NCI-H1694 treated with DMSO at 0.1 percent for 48 hours (cell line): ENCODE data around the gene GFER.

Source experiments
- DNase-seq: peaks from one replicate; lab custom pipeline; 2025; lab: John Stamatoyannopoulos, UW

The GFER gene

DNA sequence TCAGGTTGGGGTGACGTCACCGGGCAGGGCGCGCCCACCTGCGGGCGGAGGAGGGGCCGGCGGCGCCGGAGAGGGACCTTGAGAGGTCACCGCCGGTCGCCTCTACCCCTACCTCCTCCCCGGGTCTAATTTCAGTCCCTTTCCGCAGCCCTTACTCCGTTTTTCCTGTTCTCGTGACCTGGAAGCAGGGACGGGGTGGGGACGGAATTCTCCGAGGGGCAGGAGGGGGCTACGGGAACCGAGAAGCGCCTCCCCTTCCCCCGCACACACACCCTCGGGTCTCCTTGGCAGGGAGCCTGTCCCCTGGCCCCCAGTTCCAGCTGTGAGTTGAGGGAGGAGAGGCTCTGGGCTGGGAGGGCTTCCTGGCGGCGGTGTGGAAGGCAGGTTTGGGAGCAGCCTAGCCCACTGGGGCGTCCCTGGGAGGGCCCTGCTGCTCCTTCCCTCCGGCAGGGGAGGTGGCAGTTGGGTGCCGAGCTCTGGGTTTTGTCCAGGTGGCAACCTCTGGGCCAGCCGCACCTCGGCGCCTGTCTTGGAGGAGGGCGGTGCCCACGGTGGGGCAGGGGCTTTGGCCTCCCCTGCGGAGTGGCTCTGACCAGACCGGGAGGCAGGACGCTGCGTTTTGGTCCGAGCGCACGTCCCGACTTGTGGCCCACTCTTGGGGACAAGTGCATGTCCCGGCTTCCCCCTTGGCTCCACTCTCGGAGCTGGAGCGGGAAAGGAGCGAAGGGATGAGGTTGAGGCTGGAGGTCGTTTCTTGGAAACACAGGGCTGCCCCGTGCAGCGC lies 6.5 kb downstream of the GFER start:
- DNase-seq, result no peak

DNA sequence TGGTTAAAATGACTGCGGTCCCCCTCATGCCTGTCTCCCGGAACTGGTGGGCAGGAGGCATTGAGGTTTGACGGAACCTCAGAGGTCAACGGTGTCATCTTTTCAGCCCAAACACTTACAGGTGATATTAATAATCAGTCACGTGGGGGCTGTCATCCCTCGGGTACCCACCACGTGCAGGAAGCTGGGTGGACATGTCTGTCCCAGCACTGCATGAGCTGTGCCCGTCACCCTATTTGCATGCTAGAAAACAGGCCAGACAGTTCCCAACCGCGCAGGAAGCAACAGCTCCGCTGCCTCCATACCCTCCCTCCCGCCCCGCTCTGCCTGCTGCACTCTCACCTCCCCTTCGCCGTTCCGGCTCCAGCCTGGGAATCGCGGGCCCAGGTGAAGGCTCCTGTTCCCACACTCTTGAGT lies 7.2 kb downstream of the GFER start:
- no peak for DNase-seq

DNA sequence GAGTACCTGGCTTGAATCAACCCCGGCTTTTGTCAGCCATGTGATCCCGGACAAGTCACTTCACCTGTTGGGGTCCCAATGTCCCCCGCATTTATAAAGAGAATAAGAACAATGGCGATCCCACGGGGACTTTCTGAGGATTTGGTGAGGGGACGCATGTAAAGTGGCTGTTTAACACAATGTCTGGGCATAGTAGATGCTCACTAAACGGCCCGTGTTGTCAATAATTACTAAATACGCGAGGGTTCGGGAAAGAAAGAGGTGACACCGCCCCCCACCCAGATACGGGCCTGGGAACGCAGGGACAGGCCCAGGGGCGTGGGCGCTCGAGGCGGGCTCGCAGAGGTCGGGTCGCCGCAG lies 7.6 kb downstream of the GFER start:
- DNase-seq, result no peak

DNA sequence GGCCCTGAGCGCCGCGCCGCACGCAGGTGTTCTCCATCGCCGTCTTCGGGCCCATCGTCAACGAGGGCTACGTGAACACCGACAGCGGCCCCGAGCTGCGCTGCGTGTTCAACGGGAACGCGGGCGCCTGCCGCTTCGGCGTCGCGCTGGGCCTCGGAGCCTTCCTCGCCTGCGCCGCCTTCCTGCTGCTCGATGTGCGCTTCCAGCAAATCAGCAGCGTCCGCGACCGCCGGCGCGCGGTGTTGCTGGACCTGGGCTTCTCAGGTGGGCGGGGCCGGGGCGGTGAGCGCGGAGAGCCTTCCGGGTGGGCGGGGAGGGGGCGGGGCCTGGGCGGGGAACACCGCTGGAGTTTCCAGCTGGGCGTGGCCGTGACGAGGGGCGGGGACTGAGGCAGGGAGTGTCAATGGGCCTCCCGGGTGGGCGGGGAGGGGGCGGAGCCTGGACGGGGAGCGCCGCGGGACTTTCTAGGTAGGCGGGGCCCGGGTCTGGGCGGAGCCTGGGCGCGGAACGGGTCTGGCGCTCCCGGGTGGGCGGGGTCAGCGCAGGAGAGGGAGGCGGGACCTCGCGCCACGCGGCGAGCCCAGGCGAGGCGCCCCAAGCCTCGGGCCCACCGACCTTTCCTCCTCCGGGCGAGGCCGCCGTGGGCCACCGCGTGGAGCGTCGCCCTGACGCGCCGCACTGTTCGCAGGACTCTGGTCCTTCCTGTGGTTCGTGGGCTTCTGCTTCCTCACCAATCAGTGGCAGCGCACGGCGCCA lies 8.1 kb downstream of the GFER start:
- DNase-seq, result no peak

DNA sequence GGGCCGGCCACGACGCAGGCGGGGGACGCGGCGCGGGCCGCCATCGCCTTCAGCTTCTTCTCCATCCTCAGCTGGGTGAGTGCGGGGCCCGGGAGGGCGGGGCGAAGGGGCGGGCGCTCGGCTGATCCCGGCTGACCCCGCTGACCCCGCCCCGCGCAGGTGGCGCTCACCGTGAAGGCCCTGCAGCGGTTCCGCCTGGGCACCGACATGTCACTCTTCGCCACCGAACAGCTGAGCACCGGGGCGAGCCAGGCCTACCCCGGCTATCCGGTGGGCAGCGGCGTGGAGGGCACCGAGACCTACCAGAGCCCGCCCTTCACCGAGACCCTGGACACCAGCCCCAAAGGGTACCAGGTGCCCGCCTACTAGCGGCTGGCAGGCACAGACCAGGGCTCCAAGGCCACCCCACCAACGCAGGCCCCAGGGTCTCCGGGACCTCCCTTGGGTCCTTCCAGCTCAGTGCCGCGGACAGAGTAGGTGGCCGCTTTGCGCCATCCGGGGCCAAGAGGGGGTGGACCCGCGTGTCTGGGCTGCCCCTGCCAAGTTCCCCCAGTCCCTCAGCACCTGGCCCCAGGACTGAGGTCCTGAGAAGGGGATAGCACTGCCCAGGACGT lies 8.8 kb downstream of the GFER start:
- DNase-seq, result no peak

DNA sequence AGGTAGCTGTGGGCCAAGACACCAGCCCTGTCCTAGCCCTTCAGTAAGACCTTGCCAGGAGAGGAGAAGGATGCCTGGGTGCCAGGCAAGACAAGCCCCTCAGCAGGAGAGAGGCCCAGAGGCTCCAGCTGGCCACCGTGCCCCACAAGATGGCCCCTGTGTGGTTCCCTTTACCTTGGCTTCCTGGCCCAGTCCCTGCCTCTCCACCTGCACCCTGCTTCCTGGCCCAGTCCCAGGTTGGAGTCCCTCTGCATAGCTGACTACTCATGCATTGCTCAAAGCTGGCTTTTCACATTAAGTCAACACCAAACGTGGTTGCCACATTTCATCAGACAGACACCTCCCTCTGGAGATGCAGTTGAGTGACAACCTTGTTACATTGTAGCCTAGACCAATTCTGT lies 9.7 kb downstream of the GFER start:
- DNase-seq, result no peak

DNA sequence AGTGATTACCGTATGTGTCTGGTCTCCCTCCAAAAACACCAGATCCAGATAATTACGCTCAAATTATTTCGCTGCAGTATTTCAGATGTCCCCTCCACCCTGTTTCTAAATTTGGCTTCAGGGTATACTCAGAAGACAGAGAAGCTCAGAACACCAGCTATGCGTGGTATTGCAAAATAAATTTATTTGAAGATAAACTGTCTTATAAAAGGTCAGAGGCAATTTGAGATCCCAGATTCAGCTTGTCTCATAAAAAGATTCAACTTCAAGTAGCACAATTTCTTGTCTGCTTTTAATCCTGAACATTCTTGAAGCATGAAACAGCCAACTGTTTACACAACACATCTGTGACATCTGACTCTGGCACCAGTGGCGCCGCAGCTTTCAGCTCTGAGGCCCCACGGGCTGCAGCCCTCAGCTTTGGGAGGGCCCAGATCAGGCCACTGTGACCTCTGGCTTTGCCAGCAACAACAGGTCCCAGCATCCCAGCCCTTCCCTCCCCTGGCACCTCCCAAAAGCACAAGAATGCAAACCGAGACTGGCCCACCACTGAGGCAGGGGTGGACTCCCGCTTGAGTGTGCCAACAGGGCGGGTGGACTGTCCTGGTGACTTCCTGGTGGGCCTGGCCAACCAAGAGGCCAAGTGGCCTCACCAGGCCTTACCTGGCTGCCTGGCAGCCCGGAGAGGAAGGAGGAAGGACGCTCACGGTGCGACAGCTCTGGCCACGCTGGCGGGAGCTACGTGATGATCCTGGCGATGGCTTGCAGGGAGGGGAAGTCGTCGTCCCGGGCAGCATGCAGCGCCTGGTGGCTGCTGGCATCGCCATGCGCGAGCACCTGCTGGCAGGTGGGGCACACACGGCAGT lies 13.7 kb downstream of the GFER start:
- DNase-seq, result no peak

DNA sequence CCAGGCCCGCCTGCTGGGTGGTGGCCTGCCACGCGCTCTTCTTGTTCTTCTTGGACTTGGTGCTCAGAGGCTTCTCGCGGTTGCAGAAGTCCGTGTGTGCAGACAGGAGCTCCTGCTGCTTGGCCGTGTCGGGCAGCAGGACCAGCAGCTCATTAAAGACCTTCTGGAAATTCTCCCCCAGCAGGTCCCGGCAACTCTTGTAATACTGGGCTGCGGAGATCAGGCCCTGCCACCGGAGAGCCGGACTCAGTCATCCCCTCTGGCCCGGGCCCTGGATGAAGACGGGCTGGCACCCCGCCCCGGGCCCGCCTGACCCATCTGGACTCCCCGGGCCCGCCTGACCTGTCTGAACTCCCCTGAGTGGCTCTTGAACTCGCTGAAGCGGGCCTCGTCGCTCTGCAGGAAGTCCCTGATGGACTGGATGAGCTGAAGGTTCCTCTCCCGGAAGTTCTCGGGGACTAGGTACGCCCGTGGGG lies 14.4 kb downstream of the GFER start:
- DNase-seq, result no peak

DNA sequence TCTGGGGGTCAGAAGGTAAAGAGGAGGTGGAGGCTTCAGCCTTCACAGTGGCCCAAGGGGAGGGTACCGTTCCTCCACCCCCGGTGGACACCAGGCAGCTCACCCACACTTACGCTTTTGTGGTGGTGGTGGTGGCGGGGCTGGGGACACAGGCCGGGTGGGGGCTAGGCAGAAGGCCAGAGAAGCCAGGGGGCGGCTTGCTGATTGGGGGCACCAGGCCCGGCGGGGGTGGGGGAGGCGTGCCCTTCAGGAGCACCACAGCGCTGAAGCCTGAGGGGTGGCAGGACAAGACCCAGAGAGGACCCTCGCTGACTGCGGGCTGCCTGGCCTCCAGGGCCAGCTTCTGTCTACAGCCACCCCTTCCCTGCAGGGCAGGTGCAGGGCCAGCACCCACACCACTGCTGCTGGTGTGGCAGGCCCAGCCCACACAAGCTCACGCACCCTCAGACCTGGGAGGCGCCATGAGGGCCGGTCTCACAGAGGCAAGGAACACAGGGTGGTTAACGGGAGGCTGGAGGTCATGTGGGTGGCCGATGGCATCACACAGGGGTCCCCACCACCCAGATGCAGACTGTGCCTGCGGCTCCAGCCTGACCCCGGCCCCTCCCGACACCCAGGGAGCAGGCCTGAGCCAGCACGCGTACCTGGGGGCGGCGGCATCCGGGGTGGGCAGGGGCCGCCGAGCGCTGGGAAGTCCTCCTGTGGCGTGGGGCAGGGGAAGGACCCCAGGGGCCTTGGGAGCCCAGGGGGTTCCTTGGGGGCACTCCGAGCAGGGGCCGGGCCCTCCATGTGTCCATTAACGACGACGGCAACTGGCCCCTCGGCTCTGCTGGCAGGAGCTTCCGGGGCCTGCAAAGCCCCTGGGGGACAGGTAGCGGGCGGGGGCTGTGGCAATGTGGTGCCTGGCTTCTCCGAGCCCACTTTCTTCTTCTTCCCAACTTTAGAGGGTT lies 15.1 kb downstream of the GFER start:
- DNase-seq, result no peak

DNA sequence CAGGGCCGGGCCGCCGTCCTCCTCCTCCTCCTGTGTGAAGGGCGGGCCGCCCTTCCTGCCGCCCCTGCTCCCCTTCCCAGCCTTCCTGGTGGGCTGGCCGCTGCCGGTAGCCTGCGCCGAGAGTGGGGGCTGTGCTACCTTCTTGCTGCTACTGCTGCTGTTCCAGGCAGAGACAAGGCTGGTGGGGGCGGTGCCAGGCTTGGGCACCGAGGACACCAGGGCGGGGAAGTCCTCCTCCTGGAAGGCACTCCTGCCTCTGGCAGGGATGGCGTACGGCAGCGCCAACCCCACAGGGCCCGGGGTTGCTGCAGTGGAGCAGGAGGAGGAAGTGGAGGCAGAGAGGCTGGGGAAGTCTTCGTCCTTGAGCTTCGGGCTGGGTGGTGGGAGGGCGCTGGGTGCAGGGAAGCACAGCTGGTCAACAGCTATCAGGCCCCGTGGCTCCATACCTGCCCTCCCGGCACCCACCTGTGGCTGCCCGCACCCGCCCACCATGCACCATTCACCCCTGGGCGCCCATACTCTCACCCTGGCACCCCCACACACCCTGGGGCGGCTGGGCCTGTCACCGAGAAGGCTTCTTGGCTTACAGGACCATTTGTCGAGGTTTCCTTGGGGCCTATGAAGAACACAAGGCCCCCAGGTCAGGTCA lies 16.0 kb downstream of the GFER start:
- DNase-seq, result no peak

DNA sequence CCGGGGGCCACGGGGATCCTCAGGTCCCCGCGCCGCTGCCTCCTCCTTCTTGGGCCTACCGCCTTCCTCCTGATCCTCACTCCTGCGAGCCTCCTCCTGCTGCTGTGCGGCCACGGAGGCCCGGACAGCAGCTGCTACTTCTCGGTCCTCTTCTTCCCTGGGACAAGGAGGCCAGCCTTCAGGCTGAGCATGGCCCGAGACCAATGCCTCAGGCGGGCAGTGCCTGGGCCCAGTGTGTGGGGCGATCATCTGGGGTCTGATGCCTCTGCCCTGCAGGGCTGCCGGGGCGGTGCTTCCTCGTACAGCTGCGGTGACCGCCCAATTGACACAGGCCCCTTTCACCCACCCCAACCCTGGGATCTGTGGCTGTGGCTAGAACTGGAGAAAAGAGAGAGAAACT lies 17.0 kb downstream of the GFER start:
- DNase-seq, result no peak

DNA sequence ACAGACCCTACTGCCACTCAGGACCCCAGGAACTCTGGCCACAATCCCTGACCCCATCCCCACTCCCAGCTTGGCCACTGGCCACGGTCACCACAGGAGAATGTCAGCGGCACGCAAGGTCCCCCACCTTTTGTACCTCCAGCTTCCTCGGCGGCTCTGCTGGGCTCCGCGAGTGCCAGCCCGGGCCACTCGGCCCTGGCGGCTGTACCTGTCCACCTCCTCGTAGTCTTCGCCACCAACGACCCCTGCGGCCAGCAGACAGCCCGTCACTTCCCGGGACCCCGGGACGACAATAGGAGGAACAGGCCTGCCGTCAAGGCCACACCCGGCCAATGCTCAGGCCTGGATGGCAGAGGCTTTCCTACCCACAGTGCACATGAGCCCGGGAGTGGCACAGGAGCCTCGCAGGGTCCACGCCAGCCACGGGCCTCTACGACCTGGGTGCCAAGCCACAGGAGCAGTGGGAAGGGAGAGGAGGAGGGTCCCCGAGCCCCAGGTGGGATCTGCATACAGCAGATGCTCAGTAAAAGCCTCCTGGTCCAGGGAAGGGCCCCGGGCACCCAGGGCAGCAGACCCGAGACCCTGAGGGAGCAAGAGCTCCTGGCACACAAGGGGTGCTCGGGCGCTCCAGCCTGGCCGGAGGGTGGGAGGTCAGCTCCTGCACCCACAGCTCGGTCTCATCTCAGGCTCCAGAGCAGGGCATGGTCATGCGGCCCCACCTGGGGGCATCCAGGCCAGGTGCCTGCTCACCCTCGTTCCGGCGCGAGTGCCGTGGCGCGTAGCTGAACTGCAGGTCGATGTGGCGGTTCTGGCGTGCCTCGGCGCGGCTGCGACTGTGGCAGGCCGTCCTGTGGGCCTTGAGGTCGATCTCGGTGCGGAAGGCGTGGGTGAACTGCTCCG lies 17.7 kb downstream of the GFER start:
- no peak for DNase-seq

DNA sequence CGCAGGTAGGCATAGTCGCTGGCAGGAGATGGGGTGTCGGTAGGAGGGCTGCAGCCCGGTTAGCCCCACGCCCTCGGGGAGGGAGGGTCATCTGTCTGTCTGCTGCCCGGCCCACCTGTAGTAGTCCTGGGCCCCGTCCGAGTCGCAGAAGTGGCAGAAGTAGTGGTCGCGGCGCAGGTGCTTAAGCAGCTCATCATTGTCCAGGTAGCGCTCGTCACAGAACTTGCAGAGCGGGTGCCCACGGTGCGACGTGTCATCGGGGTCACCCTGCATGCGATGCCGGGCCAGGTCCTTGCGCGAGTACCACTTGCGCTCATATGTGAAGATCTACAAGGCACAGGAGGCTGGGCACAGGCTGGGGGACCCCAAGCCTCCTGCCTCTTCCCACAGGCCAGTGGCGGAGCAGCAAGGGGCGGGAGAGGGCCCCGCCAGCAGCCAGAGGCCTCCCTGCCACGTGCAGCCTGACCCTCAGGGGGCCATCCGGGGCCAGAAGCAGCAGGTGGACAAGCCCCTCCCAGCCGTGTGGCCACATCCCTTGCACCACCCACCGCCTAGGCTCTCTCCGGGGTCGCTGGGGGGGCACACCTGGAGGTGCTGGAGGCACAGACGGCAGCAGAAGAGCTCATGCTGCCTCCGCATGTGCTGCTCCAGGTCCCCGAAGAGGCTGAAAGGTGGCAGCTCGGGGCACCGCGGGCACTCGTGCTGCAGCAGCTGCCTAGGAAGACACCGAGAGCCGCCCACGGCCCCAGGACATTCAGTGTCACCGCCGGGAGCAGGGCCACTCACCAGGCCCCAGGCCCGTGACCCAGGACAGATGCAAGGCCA lies 18.6 kb downstream of the GFER start:
- DNase-seq, result no peak

DNA sequence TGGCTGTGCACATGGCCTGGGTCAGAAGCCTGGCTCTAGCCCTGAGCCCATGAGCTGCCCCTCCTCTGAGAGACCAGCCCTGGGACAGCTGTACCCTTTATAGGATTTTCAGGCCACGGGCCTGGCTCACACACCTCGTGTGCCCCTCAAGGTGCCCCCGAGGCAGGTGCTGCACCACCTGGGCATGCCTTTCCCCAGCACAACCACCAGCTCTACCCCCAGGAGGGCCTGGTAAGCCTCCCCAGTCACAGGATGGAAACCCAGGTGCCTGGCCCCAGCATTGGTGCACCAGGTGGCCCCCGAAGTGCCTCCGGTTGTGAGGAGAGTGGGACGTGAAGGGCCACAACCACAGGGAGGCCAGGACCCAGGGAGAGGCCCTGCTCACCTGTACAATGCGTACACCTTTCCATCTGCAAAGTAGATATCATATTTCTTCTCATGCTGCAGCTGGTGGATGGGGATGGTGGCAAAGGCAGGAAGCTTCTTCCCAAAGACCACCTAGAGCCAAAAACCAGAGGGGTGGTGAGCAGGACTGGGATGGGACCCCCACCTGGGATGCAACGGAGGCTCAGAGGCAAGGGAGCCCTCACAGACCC lies 19.3 kb downstream of the GFER start:
- no peak for DNase-seq

DNA sequence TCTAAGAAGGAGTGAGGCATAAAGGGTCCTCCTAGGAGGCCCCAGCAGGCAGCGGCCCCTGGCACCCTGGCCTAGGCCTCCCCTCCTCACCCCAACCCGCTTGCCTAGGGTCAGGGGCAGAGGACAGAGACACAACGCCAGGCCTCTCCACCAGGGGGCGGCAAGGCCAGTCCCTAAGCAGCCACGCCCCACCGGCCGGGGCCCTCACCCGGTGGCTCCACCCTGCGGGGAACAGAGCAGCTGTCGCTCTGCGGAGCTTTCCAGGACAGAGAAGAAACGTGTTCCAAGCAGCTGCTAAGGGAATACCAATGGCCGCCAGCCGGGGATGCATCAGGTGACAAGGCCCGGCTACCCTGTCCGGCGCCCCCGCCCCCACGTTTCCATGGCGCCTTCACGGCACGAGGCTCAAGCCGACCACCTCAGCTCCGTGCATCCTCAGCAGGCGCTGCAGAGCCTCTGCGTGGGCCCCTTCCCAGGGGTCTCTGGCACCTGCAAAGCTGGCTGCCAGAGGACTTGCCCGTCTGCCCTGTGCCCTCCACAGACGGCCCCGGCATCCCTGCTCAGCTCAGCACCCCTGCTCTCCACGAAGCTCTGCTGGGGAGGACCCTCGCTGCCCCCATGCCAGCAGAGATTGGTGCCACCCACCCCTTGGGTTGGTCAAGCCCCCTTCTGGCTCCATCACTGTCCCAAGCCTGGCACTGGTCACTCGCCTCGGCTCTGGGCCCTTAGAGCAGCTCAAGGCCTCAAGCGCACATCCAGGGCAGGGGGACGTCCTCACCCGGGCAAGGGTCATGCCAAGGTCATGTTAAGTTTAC lies 20.0 kb downstream of the GFER start:
- peak; percentile 88 for DNase-seq

DNA sequence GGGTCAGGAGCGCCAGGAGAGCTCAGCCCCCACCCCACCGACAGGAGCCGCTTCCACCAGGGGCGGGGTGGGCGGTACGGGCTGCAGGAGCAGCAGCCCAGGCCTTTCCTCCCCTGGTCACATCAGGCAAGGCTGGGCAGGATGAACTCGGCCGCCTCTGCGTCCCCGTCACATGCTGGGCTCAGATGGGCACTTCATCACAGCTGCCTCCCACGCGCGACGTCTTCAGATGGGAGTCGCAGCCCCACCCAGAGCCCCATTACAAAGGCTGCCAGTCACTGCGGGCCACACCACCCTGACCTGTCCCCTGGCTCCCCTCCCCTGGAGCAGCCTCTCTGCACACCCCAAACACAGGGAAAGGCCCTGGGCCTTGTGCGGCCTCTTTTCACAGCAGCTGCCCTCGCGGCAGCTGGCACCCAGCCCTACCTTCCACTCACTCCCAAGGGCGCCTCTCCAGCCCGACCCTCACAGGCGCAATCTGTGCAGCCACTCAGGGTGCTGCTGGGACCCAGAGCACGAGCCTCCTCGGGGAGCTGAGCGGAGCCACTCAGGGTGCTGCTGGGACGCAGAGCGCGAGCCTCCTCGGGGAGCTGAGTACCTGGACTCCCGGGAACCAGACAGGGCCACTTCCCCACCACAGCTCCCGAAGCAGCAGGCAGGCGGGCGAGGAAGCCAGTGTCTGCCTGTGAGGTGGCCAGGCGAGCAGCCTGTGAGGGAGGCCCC lies 21.0 kb downstream of the GFER start:
- no peak for DNase-seq

DNA sequence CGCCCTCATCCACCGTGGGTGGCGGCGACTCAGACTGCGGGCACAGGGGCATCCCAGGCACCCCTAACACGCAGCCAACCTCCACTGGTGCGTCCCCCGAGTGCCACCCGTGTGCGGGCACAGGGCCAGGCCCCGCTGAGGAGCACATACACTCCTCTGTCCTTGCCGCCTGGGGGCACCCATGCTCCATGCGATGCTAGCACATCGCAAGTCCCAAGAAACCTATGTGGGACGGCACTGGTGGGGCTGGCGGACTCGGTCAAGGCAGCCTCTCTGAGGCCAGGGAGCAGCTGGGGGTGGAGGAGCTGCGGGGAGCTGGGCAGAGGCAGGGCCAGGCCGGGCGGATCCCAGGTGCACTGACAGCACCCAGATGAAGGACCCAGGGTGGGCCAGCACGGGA lies 21.7 kb downstream of the GFER start:
- DNase-seq, result peak; percentile 39
